LHCN-M2 (cell line): ENCODE measurements around the gene CDK5R2. TPM values are rescaled to one million over a fixed set of nuclear protein-coding genes. Genes with fewer than 3 reads are reported as not detected.

Source experiments
- DNase-seq: peaks from one replicate; pipeline ENCODE4 v3.0.0-alpha.2; 2012; ENCODE audit warnings: low read depth
- total RNA-seq: library from RNA; depleted of rRNA; stranded (reverse); fragments of >200 nt; gene quantifications from 2 replicates; pipeline ENCODE4 v1.2.3, GENCODE V29; 2014; rRNA removed

Gene CDK5R2
- total RNA-seq, 1 experiment from 2014 or later = 0.17 TPM

DNA sequence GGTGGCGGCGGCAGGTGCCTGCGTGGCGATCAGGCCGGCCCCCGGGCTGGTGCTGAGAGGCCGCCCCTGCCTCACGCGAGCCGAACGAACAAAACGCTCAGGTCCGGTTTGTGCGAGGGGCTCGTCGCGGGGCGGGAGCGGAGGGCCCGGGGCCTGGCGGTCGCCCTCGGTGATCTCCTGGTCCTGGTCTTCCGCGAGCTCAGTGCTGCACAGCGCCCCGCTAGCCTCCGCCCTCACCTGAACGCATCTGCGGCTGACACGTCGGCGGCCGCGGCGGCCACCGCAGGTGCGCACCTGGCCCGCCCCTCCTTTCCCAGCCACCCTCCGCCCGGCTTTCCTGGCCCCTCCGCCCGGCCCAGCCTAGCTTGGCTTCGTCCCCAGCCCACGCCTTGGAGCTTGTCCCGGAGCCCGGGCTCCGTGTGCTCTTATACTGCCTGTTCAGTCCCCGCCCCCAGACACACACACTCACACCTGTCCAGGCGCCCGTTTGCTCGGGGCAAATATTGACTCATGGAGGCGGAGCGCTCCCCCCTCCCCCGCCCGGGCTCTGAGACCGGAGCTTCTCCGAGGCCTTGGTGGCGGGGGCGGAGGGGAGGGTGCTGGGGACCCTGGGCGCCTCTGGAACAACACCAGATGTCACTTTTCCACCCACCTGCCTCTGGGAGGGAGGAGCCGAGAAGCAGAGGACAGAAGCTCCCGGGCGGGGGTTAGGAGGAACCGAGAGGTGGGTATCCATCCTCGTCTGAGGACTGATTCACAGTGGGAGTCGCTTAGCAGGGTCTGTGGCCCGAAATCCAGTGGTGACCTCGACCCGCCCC, 42.3 kb downstream of the CDK5R2 start:
- DNase-seq = no peak

DNA sequence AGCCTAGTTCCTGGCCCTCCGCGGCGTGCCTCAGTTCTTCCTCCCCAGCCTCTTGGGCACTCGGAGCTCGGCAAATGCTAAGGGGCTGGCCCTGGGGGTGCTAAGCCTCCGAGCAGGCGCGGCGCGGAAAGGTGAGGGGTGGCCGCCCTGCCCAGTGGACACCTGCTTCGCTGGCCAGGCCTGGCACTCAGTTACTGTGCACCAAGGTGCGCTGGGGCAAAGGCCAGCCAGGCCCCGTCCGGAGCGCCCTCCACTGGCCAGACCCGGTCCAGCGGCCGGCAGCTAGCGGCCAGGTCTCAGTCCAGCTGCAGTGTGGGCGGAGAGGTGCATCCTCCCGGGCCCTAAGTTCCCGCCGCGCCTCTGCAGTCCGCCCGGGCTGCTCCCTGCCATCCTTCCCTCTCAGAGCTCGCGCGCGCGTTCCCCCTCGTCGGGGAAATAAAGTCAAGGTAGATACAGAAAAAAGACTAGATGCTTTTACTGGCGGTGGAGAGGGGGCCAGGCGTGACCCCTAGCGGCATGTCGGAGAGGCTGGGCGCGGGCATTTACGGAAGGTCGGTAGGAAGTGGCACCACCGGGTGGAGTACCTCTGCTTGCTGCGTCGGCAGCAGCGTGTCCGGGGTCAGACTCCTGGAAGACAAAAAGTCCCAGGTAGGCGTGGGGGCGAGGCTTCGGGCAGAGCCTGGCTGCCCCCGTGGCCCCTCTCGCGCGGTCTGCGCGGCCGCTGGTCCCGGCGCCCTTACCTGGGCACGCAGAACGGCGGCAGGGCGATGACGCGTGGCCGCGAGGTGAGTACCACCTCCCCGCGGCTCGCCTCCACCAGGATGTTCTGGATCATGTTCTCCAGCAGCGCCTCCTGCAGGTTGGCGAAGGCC, 43.2 kb downstream of the CDK5R2 start:
- no peak for DNase-seq

DNA sequence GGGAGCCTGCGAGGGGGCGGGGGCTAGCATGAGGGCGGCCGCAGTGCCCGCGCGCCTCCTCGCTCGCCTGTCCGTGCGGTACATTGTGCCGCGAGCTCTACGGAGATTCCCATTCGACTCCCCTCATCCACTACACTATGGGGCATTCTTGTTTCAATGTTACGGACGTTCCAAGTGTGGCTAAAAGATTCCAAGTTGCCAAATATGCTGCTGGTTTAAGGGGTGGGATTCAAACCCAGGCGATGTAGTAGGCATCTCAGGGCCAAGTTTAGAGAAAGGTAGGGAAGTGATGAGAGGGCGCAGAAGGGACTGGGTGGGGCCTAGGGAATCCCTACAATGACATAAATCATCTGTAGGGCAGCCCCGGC, 43.8 kb downstream of the CDK5R2 start:
- DNase-seq = no peak

DNA sequence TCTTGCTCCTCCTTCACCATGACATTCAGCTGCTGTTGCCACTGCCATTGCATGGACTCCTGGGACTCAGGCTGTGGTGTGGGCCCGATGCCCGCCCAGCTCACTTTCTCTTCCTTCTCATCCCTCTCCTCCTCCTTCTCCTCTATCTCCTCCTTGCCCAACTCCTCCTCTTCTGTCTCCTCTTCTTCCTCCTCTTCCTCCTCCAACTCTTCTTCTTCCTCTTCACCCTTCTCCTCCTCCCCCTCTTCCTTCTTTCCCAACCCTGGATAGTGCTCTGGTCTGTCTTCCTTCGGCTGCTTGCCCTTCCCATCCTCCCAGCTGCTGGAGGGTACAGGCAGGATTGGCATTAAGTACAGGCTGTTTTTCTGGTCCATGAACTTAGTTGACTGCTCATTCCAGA, 44.5 kb downstream of the CDK5R2 start:
- DNase-seq = no peak

DNA sequence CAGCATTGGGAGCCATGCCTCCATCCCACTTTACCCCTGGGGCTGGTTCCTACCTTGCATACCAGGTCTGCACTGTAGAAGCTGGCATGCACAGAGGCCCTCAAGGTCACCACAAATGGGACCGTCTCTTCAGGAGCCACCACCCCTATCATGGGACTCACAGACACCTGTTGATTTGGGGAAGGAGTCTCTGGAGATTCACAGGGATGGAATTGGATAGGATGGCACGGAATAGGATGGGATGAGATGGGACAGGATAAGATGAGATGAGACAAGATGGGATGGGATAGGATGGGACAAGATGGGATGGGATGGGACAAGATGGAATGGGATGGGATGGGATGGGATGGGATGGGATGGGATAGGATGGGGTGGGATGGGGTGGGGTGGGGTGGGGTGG, 49.8 kb downstream of the CDK5R2 start:
- DNase-seq = no peak

DNA sequence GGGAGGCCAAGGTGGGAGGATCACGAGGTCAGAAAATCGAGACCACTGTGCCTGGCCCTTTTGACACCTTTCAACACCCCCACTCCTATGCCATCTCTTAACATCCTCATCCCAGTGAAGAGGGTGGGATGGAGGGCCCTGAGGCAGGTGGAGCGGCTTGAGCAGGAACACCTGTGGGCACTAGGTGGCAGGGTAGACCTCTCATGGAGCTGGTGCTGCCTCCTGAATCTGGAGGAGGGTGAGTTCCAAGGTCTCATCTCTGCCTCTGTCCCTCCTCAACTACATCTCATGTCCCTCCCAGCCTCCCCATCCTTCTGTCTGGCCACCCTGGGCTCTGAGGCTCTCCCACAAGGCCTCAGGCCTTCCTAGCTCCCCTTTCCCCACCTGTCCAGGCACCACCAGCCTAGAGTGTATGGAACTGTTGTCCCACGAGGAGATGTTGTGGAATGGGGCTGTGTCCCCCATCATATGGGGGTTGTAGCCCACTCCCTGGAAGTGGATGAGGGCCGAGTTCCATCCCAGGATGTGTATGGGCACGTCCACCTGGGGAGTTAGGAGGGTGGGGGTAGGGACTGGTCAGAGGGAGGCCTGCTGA, 50.8 kb downstream of the CDK5R2 start:
- no peak for DNase-seq

DNA sequence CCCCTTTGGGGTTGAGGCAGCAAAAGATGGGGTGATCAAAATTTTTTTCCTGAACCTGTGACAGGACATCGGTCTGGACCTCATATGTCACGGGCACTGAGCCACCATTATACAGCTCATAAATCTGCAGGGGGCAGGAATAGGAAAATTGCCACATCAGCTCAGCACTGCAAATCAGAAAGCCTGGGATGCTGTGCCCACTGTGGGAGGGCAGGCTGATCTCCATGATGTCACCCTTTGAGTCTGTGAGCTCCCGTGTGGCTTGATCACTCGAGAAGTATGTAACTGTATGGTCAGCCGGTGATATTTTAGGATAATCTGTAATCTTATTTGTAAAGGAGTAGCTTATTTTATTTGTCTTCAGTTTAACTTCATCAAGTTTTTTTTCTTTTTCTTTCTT, 51.4 kb downstream of the CDK5R2 start:
- DNase-seq = no peak

Other genes with a start within 250 kb of the CDK5R2 start
- gene TTLL4, start 248.8 kb upstream of the CDK5R2 start, total RNA-seq = 10.1 and 12.1 TPM in 2 replicates
- gene CYP27A1, start 177.5 kb upstream of the CDK5R2 start, total RNA-seq = 6.1 TPM in 2 replicates
- gene PRKAG3, start 127.9 kb upstream of the CDK5R2 start, total RNA-seq = 0.46 TPM in 1 of 2 replicates, not detected in the other
- gene WNT6, start 99.9 kb upstream of the CDK5R2 start, total RNA-seq = 0.23 TPM in 1 of 2 replicates, not detected in the other
- 0.06 TPM in 1 of 2 replicates, not detected in the other for gene WNT10A, start 78.8 kb upstream of the CDK5R2 start, total RNA-seq
- not detected in 2 replicates for gene FEV, start 25.5 kb downstream of the CDK5R2 start, total RNA-seq
- not detected in 2 replicates for gene CRYBA2, start 33.8 kb downstream of the CDK5R2 start, total RNA-seq
- gene CFAP65, start 81.8 kb downstream of the CDK5R2 start, total RNA-seq = under 0.01 TPM in 1 of 2 replicates, not detected in the other
- not detected in 2 replicates for gene IHH, start 101.3 kb downstream of the CDK5R2 start, total RNA-seq
- 18.0 and 22.2 TPM in 2 replicates for gene NHEJ1, start 201.1 kb downstream of the CDK5R2 start, total RNA-seq
- 0.06 TPM in 1 of 2 replicates, not detected in the other for gene SLC23A3, start 210.4 kb downstream of the CDK5R2 start, total RNA-seq
- gene CNPPD1, start 217.3 kb downstream of the CDK5R2 start, total RNA-seq = 21.3 and 22.8 TPM in 2 replicates
- 70.3 and 88.3 TPM in 2 replicates for gene RETREG2, start 218.6 kb downstream of the CDK5R2 start, total RNA-seq
- gene ZFAND2B, start 247.1 kb downstream of the CDK5R2 start, total RNA-seq = 34.0 and 39.9 TPM in 2 replicates